GM12891 (cell line): ENCODE results near the gene ITPR1.

Source experiments
- DNase-seq: peaks from one replicate; pipeline ENCODE4 v3.0.0; 2011; ENCODE audit warnings: low spot score; ENCODE audit not compliant: insufficient read length
- FAIRE-seq: peaks from 2 replicates; lab custom pipeline; 2011; peaks lifted over from hg19 to GRCh38; lab: Jason Lieb, UNC
- PAX5 ChIP-seq: IDR thresholded peaks from 2 replicates; pipeline ENCODE4 v1.6.1; 2011; ENCODE audit warnings: low read length, moderate library complexity, mild to moderate bottlenecking; ENCODE audit not compliant: insufficient read depth, severe bottlenecking
- POLR2A ChIP-seq: IDR thresholded peaks from 2 replicates; pipeline ENCODE4 v1.6.1; 2011; ENCODE audit warnings: low read depth, low read length, control low read depth
- POLR2AphosphoS5 ChIP-seq: IDR thresholded peaks from 2 replicates; pipeline ENCODE4 v1.6.1; 2011; ENCODE audit warnings: low read depth, low read length, control low read depth
- POU2F2 ChIP-seq: IDR thresholded peaks from 2 replicates; pipeline ENCODE4 v1.6.1; 2011; ENCODE audit warnings: low read depth, mild to moderate bottlenecking, control low read depth, low read length, moderate library complexity
- SPI1 ChIP-seq: IDR thresholded peaks from 2 replicates; pipeline ENCODE4 v1.6.1; 2011; ENCODE audit warnings: low read depth, low read length, control low read depth
- TAF1 ChIP-seq: IDR thresholded peaks from 2 replicates; pipeline ENCODE4 v1.6.1; 2011; ENCODE audit warnings: low read depth, low read length, control low read depth

ITPR1 gene

DNA sequence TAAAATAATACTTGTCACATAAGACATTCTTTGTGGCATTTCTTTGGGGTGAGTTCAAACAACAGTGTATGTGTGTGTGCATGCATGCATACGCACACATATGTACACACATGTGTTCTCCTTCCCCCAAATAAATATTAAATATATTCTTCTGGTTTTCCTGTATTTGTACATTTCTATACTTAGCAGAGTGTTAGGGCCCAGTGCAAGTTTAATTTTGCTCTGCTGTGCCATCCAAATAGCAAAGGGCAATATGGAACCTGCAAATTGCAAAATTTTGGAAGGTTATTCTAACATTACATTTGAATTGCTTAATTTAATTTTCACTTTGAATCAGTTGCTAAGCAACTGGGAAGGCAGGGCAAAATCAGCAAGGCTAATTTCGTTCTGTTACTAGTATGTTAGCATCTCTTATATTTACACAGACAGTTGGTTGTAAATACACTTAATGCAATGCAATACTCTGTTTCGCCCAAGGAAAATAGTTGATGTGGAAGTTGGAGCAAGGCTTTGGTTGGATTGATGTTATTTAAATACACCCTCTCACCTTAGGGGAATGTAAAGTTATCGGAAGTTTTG lies 130.4 kb downstream of the ITPR1 start:
- TF ChIP-seq TAF1 (no peak), SPI1 (no peak), POLR2AphosphoS5 (no peak), PAX5 (no peak), POU2F2 (no peak), POLR2A (no peak)
- no peak for FAIRE-seq
- no peak for DNase-seq

DNA sequence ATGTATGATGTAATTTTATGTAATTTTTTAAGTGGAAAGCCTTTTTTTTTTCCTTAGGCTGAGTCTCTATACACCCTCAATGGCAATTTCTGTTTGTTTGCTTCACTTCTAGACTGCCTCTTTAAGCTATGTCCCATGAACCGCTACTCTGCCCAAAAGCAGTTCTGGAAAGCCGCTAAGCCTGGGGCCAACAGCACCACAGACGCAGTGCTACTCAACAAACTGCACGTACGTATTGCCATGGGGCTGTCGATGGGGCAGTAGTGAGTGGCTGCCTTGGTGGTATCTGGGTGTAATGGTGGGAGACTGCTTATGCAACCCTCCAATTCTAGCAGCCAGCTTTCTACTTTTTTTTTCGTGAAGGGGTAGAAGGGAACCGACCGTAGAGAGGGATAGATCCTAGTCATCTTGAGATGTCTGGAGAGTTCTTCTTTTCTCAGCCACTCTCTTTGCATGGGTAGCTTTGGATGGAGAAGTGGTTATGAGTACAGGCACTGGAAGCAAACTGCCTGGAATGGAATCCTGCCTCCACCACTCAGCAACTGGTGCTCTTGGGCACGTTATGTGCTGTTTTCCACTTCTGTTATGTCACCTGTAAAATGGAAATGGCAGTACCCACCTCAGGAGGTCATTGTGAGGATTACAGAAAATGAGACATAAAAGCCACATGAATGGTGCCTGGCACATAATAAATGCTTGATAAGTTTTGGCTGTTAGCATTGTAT lies 134.7 kb downstream of the ITPR1 start:
- FAIRE-seq = no peak
- no peak for DNase-seq
- TF ChIP-seq TAF1 (no peak), POLR2AphosphoS5 (no peak), PAX5 (no peak), SPI1 (no peak), POU2F2 (no peak)

DNA sequence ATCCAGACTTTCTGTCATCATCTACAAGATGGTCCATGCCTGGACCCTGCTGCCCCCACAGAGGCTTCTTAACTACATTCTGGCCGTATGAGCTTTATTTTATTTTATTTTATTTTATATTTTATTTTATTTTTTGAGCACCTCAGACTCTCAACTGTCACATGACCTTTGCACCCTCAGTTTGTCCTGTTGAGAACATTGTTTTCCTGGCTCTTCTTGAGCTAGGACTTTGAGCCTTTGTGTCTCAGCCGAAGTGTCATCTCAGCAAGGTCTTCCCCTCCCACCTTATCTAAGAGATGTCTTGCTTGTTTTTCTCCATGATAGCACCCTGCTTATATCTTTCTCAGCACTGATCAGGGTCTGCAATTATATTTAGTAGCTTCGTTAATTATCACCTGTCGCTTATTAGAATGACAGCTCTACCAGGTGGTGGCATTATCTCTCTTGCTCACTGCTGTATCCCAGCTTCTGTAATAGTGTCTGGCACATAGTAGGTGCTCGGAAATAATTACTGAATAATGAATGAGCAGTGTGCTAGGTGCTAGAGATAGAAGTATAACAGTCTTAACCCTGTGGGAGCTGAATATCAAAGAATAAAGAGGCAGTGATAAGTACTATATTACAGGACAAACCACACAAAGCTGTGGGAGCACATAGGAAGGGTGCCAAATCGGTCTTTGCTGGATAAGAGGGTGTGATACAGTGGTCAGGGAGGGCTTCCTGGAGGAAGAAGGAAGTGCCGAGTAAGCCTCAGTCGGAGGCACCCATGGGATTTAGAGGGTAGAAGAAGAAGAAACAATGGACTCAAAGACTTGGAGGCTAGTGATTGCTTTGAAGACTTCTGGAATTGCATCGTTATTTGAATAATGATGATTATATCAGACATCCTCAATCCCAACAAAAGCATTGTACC lies 136.2 kb downstream of the ITPR1 start:
- no peak for FAIRE-seq
- no peak for TF ChIP-seq PAX5
- no peak for DNase-seq

DNA sequence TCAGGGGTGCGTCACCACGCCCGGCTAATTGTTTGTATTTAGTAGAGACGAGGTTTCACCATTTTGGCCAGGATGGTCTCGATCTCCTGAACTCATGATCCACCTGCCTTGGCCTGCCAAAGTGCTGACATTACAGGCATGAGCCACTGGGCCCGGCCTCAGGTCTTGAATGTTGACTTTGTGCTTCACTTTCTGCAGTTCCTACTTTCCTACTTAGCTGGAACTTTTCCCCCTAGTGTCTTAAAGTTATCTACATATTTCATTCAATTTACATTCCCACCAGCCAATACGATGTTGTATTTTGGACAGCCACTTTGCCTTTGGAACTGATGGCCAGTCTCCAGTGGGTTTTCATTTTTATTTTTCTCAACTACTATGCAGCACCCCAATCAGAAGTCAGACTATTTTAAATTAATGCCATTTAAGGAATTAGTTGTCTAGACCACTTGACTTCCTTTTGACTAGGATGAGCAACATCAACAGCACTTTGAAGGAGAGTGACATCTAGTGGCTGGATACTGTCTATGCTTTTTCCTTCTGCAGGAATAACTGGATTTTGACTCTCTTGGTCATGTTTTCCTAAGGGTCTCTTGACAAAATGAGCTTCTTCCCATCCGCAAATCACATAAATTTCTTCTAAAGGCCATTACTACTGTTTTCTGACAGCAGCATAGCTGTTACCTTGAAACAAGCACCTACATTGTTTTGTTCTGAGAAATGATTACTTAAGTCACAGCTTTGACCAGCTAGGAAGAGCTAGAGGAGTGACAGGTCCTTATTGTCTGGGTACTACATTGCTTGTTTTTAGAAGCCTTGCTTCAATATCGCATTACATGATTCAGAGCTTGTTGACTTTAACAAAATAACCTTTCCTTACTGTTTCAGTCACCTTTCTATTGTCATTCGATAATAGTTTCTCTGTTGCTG lies 140.2 kb downstream of the ITPR1 start:
- peak; percentile 60 for FAIRE-seq
- peak; percentile 39 for DNase-seq
- no peak for TF ChIP-seq POU2F2
- no peak for TF ChIP-seq POLR2AphosphoS5
- TF ChIP-seq TAF1 = no peak
- no peak for TF ChIP-seq SPI1
- TF ChIP-seq PAX5 = no peak
- no peak for TF ChIP-seq POLR2A

DNA sequence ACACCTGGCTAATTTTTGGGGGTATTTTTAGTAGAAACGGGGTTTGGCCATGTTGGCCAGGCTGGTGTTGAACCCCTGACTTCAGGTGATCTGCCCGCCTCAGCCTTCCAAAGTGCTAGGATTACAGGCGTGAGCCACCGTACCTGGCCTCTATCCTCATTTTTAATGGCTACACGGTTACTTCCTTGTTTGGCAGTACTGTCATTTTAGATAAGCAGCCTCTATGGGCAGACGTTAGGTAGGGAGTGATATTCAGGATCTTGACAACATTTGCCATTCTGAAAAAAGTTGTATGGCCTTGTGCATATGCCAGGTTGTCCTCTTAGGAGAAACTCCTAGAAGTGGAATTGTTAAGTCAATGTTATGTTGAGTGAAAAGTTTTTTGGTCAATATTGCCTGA lies 141.7 kb downstream of the ITPR1 start:
- no peak for FAIRE-seq
- no peak for DNase-seq
- no peak for TF ChIP-seq POLR2A
- TF ChIP-seq TAF1 = no peak
- no peak for TF ChIP-seq SPI1
- TF ChIP-seq POLR2AphosphoS5 = no peak
- no peak for TF ChIP-seq POU2F2
- TF ChIP-seq PAX5 = no peak

DNA sequence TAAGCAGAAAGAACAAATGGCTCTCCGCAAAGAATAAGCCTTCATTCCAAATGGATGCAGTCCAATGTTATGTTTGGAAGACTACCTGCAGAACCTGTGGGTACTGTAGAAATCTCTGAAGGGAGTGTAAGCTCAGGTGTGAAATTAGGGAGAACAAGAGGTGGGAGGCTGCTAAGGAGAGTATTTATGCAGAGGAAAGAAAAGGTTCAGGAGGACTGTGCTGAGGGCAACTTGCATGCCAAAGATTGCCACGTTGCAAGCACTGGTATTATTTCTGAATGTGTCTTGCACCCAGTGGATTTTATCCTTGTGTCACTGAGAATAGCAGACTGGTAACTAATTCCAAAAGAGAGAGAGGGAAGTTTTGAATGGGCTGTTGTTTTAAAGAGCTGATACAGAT lies 144.1 kb downstream of the ITPR1 start:
- DNase-seq (no peak), FAIRE-seq (no peak)
- TF ChIP-seq POU2F2 (no peak), POLR2A (no peak), TAF1 (no peak), PAX5 (no peak)

DNA sequence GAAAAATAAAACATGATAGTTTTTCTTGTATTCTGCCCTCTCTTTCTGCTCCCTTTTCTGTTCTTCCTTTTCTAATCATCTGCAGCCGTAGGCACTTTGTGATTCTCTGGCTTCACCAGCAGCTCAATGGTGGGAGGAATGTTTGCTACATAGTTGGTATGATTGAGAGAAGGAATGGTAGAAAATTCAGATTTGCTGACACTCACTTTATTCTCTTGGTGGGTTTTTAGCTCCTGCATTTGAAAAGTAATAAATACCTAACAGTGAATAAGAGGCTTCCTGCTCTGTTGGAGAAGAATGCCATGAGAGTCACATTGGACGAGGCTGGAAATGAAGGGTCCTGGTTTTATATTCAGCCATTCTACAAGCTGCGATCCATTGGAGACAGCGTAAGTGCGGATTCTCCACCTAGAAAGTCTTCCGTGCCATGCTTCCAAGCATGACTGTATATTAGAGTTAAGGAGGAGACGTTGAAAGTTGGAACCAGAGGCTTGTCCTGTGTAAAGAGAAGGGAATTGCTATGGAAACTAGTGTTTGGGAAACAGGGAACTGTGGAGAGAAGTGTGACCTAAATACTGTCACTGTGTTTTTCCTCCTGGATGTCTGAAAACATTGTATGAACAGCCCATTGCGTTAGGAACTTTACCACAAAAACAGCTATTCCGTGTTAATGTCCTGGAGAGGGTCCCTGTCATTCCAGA lies 148.9 kb downstream of the ITPR1 start:
- FAIRE-seq (no peak), DNase-seq (no peak)
- TF ChIP-seq PAX5 (no peak), TAF1 (no peak), POLR2A (no peak), SPI1 (no peak), POLR2AphosphoS5 (no peak), POU2F2 (no peak)

DNA sequence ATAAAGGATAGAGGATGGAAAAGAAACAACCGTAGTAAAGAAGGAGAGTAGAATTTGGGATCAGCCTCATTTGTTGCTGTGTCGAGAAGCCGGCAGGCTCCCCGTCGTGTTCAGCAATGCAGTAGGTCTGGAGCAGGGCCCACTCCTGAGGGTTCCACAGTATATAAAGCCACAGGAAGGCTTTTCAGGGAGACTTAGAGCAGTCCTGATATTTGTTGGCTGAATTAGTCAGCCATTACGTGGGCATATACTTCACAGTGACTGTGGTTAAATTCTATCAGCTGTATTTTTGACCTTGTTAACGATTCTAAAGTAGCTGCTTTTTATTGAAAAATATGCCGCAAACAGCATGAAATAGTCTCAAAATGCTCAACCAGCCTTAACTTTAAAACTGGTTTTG lies 149.5 kb downstream of the ITPR1 start:
- DNase-seq (no peak), FAIRE-seq (no peak)
- TF ChIP-seq POLR2AphosphoS5 (no peak), SPI1 (no peak), PAX5 (no peak), POU2F2 (no peak), POLR2A (no peak), TAF1 (no peak)
